HG03521 (cell line): ENCODE data around the gene PDE10A.

Experiments
- ATAC-seq: cut with Tn5 transposase; IDR thresholded peaks from one replicate; pipeline ENCODE4 v1.9.1; 2021; ENCODE audit warnings: mild to moderate bottlenecking, moderate library complexity; ENCODE audit not compliant: unreplicated experiment

Gene PDE10A

DNA sequence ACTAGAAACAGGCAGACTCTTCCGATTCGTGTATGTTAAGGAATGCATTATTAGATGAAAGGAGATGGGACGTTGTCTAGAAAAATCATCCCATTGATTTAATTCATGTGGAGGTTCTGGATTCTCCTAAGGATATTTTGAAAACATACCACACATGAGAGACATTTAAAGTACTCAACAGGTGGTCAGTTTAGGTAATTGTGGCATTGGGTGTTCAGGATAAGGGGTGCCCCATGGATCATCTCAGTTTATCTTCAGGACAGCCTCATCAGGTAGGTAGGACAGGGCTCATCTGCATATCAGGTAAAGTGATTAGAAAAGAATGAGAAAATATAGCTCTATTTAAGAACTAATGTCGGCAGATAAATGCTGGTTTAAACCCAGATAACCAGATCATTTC is 15.9 kb upstream of the PDE10A start:
- no peak for ATAC-seq

DNA sequence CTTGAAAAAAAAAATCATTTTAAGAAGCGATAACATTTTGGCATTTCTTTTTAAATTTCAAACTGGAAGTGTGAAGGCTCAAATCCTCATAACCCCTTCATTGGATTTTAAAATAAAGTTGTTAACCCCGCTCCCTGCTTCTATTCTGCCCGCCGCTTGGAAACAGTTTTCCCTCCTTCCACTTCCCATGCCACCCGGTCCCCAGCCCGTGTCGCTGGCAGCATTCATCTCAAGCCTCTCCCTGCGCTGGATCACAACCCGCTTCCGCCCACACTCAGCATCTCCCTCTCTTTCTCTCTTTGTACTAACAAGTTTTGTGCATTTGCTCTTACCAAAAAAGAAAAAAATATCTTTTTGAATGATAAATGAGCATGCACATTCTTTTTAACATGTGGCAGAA is 15.4 kb upstream of the PDE10A start:
- ATAC-seq: no peak

DNA sequence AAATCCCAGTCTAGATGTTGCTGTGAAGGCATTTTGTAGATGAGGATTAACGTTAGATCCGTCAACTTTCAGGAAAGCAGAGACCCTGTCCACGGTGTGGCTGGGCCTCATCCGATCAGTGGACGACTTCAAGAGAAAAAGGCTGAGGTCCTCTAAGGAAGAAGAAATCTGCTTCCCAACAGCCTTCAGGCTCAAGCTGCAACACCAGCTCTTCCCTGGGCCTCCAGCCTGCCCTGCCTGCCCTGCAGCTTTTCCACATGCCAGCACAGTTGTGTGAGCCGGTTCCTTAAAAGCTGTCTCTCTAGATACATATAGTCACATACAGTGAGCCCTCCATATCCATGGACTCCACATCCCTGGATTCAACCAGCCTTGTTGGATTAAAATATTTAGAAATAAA is 14.1 kb upstream of the PDE10A start:
- no peak for ATAC-seq

DNA sequence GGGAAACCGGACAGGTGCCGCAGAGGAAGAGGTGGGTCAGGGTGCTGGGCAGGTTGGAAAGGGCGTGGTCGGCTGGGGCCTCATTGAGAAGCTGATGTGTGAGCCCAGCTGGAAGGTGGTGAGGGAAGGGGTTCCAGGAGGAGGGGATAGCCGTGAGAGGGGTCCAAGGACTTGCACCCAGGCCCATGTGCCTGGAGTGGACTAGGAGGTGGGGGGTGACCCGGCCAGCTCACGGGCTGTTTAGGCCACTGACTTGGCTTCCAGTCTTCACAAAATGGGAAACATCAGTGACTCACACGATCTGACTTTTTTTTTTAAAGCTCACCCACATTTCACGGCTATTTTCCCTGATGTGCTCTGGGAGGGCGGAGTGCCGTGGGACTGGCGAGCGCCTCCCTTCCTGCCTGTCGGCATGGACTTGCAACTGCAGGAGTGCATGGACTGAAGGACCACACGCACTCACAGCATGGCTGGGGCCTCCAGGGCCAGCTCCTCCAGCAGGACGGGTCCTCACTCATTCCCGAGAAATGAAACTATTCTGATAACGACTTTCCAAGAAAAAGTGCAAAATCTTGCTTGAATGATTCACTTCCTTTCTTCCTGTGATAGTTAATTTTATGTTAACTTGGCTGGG is 13.5 kb upstream of the PDE10A start:
- no peak for ATAC-seq

DNA sequence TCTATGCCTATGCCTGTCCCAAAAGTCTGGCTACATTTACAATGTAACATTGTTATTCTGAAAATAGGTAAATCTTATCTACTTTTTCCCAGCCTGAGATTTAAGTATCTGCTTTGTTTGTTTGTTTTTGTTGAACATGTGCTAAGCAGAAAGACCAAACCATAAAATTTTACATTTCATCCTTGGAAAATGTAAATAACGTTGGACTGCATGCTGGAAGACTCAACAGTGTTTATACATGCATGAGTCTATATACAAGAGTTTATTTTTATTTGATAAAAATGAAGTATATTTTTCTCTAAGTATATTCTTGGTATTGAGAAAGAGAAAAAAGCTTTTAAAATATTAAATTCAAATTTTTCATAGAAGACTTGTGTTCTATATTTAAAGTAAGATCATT is 12.1 kb upstream of the PDE10A start:
- no peak for ATAC-seq

DNA sequence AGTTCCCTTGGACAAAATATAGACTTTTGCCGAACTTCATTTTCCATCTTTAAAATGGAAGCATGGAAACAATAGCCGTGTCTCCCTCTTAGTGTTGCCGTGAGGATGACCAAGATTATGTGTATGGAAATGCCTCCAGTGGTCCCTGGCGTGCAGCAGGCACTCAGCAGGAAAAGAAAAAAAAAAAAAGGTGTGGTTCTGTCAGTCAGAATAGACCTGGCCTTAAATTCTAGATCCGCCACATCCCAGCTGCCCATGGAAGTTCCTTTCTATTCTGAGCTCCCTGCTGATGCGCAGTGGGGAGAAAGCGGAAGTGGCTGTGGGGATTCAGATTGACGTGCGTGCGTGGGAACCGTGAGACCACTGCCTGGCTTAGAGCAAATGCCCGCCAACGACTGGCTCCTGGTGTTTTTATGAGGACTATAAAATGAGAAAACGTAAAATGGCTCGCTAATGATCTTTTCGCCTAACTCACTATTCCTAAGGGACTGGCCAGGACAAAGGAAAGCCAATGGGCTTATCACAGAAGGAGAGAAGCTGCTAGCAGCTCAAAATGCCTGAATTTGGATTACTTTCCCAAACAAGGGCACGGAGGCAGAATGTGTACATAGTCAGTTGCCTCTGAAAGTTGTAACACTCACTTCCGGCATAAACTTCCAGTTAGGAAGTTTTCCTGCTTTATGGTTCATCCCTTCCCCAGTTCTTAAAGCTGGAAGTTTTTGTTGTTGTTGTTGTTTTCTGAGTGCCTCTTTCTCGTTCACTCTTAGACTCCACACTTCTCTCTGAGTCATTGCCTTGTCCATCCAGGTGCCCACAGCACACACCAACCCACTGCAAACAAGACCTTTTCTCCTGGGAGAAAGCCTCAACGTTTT is 11.4 kb upstream of the PDE10A start:
- ATAC-seq: no peak

DNA sequence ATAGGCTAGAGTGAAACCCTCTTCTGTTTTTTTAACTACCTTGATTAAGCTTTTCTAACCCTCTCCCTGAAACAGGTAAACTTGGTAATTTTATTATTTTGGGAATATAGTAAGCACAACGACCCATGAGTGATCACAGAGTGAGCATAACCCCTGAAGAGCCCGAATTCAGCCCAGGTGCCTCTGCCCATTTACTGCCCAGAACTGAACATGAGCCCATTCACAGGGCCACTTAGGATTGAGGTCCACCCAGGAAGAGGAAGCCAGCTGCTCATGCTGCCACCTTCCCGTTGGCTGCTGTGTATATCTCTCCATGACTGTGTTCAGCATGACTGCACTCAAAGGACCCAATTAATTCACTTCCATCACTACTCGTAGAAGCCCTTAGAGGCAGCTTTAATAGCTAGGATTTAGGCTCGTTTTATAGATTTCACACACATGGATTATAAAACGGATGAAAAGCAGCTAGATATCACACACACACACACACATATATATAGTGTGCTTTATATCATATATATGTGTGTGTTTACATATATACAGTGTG is 8.3 kb upstream of the PDE10A start:
- ATAC-seq: no peak

DNA sequence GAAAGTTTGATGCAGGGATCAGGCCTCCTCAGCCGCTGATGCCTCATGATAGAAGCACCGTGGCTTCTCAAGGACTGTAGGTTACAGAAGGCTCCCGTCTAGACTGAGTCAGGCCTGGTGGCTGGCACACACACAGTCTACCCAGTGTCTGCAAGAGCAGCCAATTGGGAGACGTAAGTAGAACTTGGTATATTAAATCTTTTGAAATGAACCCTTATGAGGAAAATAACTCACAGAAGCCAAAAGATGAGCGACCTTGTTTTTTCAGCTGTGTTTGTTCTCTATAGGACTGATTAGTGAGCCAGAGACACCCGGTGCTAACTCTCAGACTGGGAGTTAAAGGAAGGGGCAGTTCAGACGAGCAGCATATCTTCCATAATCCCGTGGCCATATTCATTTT is 5.9 kb upstream of the PDE10A start:
- no peak for ATAC-seq

DNA sequence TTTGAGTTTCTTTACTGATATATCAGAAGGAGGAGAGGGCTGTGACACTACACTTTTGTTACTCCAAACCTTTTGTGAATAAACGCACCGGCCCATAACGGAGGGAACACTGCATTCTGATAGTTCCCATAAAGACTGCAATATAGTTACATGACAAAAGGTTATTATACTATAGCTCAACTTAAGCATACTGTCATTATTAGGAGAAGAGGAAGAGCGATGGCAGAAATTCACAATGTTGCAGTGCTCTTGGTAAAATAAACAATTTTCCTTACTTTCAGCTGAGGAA is 2.3 kb upstream of the PDE10A start:
- no peak for ATAC-seq

DNA sequence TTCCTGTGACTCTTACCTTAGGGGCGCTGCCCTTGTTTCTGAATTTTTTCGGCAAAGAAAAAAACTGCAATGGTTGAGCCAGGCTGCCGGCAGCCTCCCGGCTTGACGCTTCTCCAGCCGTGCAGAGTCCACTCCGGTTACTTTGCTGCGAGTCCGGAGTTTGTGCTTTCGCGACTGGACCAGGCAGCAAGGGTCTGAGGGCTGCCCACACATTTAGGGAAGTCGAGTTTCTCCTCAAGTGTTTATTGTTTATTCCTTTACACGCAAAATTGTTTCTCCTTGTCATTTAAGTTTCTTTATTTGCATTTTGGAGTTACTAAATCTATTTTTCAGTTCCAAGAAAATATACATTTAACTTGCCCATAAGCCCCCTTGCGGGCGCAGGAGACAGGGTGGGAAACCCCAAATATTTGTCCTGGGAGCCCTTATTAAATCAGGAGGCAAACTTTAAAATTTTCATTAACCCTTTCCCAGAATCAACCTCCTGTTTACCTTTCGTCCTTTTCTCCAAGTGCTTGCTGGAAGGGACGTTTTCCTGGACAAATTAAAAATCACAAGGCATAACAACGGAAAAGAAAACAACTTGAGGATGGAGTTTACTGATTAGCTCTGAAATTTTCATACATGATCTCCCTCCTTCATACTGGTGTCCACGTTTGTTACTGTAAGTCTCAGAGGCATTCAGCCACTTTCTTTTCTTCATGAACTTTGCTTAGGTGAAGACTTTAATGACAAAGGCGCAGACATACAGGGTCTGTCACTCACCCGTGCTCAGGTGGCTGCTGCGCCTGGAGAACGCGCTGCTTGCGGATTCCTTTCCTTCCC is 1.7 kb upstream of the PDE10A start:
- no peak for ATAC-seq

DNA sequence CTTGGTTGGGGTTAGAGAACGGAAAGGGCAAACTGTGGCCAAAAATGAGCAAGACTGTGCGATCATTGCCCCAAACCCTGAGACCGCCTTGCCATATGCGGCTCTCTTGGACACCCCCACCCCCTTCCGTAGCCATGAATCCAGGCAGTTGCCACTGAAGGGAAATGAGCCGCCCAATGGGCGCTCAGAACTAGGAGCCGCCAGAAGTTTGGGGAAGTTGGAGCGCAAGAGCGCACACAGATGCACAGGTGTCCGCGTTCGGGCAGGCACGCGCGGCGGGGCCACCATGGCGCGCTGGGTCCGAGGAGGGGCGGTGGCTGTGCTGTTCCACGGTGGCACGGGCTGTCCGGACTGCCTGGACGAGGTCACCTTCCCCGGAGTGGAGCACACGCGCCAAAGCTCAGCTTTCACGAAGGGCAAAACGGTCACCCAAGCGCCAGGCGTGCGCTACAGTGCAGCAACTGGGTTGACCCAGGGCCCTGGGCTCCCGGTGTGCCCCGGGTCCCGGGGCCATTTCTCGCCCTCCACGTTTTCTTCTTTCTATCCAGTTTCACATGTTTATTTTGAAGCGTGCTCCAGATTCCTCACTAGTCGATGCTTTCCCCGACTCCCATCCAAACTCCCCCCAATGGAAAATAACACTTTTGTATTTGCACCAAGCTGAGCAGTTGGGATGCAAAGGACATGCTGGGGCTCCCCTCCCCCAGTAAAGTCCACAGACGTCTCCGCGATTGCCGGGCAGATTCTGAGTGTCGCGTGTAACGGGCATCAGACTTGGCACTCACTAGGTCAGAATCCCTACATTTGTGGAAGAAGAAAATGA is 906 bp upstream of the PDE10A start:
- ATAC-seq: no peak

DNA sequence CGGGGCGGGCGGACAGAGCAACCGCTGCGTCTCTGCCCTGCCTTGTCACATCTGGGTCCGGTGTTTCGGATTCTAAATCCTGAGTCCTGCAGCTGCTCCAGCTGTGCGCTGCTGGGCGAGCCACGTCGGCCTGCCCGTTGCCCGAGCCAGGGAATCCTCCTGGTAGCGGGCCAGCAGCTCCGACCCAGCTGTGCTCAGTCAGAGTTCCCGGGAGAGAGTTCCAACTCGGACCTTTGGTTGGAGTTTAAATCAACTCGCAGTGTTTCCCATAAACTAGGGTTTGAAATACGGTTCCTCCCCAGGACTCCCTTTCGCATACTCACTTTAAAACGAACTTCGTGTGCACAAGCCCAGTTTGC is 315 bp upstream of the PDE10A start:
- ATAC-seq: no peak

DNA sequence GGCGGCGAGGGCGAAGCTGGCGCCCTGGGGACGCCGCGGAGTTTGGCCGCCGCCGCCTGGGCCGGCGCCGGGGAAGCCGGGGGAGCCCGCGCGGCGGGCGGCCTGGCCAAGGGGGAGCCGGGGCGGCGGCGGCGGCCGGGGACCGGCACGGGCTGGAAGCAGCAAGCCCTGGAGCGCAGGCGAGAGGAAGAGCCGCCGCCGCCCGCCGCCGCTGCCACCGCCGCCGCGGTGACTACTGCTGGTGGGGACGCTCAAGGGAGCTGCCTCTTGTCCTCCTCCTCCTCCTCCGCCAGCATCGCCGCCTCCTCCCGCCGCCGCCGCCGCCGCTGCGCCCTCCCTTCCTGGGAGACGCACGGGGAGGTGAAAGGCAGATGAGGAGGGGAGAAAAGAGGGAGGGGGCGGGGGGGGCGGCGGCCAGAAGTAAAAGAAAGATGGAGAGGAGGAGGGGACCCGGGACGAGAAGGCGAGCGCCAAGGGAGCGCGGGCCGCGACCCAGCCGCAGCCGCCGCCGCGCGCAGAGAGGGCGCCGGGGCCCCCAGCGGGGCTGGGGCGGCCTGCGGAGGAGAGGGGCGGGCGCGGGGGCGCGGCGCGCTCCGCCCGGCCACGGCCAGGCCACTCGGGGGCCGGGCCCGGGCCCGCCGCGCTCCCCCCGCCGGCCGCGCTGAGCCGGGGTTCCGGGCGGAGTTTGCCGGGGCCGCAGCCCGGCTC is 846 bp downstream of the PDE10A start:
- no peak for ATAC-seq

DNA sequence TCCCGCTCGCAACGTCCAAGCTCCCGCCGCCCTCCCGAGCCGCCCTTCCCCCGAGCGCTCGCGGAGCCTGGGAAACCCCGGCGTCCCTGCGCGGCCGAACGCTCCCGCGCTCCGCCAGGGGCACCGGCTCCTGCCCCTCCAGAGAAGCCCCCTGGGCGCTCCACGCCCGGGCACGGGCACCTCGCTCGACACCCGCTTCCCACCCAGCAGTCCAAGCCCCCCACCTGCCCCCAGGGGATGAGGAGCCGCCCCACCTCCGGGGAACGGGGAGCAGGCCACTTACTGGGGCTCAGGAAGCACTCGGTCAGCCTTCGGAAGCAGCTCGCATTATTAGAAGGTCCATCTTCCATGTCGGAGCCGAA is 1.4 kb downstream of the PDE10A start:
- no peak for ATAC-seq

DNA sequence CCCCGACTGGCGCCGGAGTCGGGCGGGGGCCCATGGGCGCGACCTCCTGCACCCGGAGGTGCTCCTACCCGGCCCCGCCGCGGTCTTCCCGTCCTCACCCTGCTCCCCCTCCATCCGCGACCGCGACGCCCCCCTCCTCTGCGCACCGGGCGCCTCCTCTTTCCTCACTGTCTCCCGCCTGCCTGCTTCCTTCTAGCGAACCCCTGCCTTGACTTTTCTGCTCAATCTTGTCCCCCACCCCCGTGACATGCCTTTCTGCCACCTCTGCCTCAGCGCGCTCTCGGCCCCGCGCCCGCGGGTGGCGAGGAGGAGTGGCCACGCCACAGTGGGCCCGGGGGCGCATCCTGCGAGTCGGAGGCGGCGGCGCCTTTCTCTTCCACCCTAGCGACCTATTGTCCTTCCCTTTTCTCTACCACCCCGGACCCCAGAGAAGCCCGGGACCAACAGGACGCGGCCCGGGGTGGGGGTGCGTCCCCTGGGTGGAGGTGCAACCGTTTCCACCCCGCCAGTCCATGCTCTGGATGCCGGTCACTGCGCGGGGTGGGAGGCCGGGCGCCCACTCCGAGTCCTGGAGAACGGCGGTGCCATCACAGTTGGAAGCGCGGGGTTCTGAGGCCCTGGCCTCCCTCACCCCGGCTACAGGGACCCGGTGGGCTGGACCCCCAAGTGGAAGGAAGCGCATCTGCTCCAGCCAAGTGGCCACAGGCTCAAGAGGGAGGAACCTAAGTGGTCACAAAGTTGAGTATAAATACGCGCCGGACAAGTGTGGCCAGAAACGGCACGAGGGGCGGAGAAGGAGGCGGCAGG is 2.0 kb downstream of the PDE10A start:
- ATAC-seq: no peak

DNA sequence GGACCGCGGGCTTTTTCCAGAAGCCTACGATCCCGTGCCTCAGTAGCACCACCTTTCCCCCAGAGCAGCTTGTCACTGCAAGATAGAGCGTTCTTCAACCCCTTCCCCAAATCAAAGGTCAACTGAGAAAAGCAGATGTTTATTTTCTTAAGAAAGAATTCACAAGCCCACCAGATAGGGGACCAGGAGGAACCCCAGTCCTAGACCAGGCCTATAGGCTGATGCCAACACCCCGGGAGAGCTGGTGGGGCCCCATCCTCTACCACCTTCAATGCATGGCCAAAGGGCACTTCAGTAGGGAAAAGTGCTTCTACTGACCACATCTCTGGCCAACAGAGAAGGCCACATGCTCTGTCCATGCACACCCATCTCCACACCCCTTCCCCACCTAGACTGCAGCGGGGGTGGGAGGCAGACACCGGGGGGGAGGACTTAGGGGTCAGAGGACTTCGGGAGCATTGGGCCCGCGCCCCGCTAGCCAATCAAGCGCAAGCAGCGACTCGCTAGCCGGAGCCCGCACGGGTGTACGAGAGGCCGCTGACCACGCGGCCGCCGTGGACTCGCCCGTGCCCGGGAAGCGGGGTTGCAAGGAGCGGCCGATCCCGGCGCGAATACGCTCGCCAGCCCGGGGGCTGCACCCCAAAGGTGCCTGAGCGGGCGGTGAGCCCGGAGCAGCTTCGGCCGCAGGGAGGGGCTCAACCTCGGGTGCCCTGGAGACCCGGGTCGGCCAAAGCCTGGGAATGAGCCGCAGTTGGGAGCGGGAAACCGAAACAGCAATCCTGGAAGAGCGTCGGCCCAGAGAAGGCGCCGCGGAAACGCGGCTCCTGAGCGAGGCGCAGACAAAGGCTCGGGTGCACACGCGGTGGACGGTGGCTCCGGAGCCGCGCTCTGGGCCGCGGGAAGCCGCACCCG is 2.8 kb downstream of the PDE10A start:
- ATAC-seq: no peak

DNA sequence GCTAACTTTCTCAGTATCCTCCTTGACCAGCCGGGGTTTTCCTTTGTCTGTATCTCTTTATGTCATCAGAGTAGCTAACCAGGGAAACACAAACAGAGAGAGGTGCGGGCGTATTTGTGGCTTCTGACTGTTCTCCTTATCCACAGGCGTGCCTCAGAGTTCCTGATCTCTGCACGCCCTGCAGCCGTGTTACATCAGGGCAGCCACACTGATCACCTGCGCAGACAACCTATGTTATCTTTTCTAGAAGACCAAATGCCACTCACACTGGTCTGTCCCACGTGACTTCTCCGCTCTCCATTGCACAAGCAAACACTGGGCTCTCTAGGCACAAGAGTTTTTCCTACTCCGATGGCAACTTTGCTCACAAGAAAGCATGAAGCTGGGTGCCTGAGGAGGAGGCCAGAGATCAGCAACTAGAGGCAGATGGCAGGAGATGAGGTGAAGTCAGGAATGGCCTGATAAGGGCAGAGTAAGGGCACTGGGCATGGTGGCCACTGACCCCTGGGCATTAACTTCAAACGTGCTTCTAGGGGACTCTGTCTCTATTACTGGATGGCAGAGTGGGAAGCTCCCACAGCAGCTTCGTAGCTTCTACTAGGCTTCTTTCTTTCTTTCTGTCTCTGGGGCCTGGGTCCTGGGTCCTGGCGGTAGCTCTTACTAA is 4.5 kb downstream of the PDE10A start:
- no peak for ATAC-seq

DNA sequence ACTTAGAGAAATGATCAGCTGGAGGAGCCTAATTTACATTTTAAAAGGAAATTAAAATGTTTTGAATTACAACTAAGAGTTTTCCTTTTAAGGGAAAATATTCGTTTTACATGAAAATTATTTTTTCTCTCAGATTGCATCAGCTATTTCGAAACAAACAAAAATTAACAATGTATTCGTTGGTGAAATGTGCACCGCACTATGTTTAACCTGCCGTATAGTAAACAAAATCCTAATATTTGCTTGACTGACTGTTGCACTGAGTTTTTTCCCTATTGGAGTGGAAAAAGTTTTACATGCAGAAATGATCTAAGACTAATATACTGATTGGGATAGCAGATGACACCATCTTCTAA is 5.7 kb downstream of the PDE10A start:
- ATAC-seq: no peak
